Endothelial cell of umbilical vein (primary cell): ENCODE results near the gene RND3. TPM values are rescaled to one million over a fixed set of nuclear protein-coding genes. Genes with fewer than 3 reads are reported as not detected.

ENCODE experiments used
- BruUV-seq: library from RNA; stranded (reverse); fragments of 400-500 nt; replicated peaks from 2 replicates; lab custom pipeline; 2021; lab: Mats Ljungman, UMichigan
- CTCF ChIA-PET: fragments of 300-600, 350-600 bp; sonication (Branson Sonifier 250); formaldehyde crosslinking; loops from one replicate; lab custom pipeline; 2021; ENCODE audit warnings: antibody characterized with exemption, inconsistent platforms; lab: Charles Lee
- POLR2A ChIA-PET: fragments of 300-600, 350-600 bp; sonication (Branson Sonifier 250); formaldehyde crosslinking; loops from one replicate; lab custom pipeline; 2021; ENCODE audit warnings: antibody characterized with exemption, inconsistent platforms; lab: Charles Lee
- DNase-seq: peaks from one replicate; pipeline ENCODE4 v3.0.0-alpha.2; 2011; ENCODE audit warnings: low read depth, low spot score
- FAIRE-seq: peaks from 2 replicates; lab custom pipeline; 2011; peaks lifted over from hg19 to GRCh38; lab: Jason Lieb, UNC
- H2AFZ ChIP-seq: 2 replicates; pipeline ENCODE4 v1.6.0; 2012; ENCODE audit warnings: low read depth, low read length, control low read depth, inconsistent platforms
- H3K27ac ChIP-seq: 2 replicates; pipeline ENCODE4 v1.5.1; 2011; ENCODE audit warnings: low read depth, mild to moderate bottlenecking, control low read depth, low read length, moderate library complexity; ENCODE audit not compliant: insufficient read depth
- H3K27me3 ChIP-seq, 2 experiments: 2 replicates each; pipeline versions ENCODE4 v1.6.0 to v1.6.1; 2011; ENCODE audit warnings: low read length in 2 of 2, mixed read lengths in 1 of 2; ENCODE audit not compliant: control insufficient read depth in 2 of 2, insufficient read depth in 2 of 2
- H3K36me3 ChIP-seq, 2 experiments: 2 replicates in 1 of 2; 3 replicates in 1 of 2; pipeline ENCODE4 v1.5.1; 2011; ENCODE audit warnings: low read length in 2 of 2, mild to moderate bottlenecking in 1 of 2, moderate library complexity in 1 of 2; ENCODE audit not compliant: control insufficient read depth in 2 of 2, insufficient read depth in 2 of 2; ENCODE audit errors: extremely low read depth in 1 of 2
- H3K4me1 ChIP-seq: 3 replicates; pipeline ENCODE4 v1.5.1; 2011; ENCODE audit warnings: mild to moderate bottlenecking, low read length; ENCODE audit not compliant: control insufficient read depth, insufficient read depth; ENCODE audit errors: extremely low read depth
- H3K4me2 ChIP-seq: 2 replicates; pipeline ENCODE4 v1.6.1; 2011; ENCODE audit warnings: low read length, control low read depth, mixed read lengths; ENCODE audit not compliant: insufficient read depth
- H3K4me3 ChIP-seq, 3 experiments: fragments of 200-600 bp in 1 of 3; sonication (generic), shearing (Covaris generic) in 1 of 3; replicated peaks in 1 of 3; 2 replicates each; pipeline ENCODE4 v1.5.1; 2011 to 2016; ENCODE audit warnings: control low read depth in 3 of 3, low read length in 3 of 3, mild to moderate bottlenecking in 2 of 3, inconsistent platforms in 1 of 3, low read depth in 1 of 3, moderate library complexity in 1 of 3; ENCODE audit not compliant: insufficient read depth in 1 of 3
- H3K79me2 ChIP-seq: 2 replicates; pipeline ENCODE4 v1.6.0; 2012; ENCODE audit warnings: low read length, inconsistent platforms; ENCODE audit not compliant: control insufficient read depth, insufficient read depth
- H3K9ac ChIP-seq: replicated peaks from 2 replicates; pipeline ENCODE3; 2011; ENCODE audit warnings: low read length, control low read depth; ENCODE audit not compliant: insufficient read depth; ENCODE audit errors: extremely low read depth
- H3K9me1 ChIP-seq: replicated peaks from 3 replicates; pipeline ENCODE4 v1.6.0; 2011; ENCODE audit warnings: mild to moderate bottlenecking, low read length; ENCODE audit not compliant: control insufficient read depth, insufficient read depth; ENCODE audit errors: extremely low read depth
- H3K9me3 ChIP-seq: replicated peaks from 2 replicates; pipeline ENCODE4 v1.5.1; 2012; ENCODE audit warnings: low read length, inconsistent platforms; ENCODE audit not compliant: control insufficient read depth, insufficient read depth
- H4K20me1 ChIP-seq: replicated peaks from 2 replicates; pipeline ENCODE3; 2011; ENCODE audit warnings: mild to moderate bottlenecking, low read length; ENCODE audit not compliant: control insufficient read depth, insufficient read depth; ENCODE audit errors: extremely low read depth
- EZH2 ChIP-seq: IDR thresholded peaks from 2 replicates; pipeline ENCODE4 v1.6.1; 2012; ENCODE audit warnings: borderline replicate concordance, low read depth, mild to moderate bottlenecking, moderate library complexity, low read length, inconsistent platforms; ENCODE audit not compliant: severe bottlenecking
- FOS ChIP-seq: IDR thresholded peaks from 2 replicates; pipeline ENCODE4 v1.6.1; 2011; ENCODE audit warnings: mild to moderate bottlenecking, low read length, moderate library complexity, borderline replicate concordance; ENCODE audit not compliant: insufficient read depth
- GATA2 ChIP-seq: IDR thresholded peaks from 2 replicates; pipeline ENCODE4 v1.7.0; 2011; ENCODE audit warnings: low read depth, mild to moderate bottlenecking, moderate library complexity, mixed read lengths, low read length; ENCODE audit not compliant: insufficient read length, insufficient read depth
- JUN ChIP-seq: IDR thresholded peaks from 2 replicates; pipeline ENCODE4 v1.6.1; 2011; ENCODE audit warnings: borderline replicate concordance, low read depth; ENCODE audit not compliant: insufficient read length, insufficient read depth
- MYC ChIP-seq: IDR thresholded peaks from one replicate; pipeline ENCODE4 v1.6.1; 2011; ENCODE audit warnings: mild to moderate bottlenecking, low read depth, low read length
- POLR2A ChIP-seq: IDR thresholded peaks from 2 replicates; pipeline ENCODE4 v1.6.1; 2012; ENCODE audit warnings: low read depth, mild to moderate bottlenecking, control low read depth, low read length
- POLR2AphosphoS5 ChIP-seq: IDR thresholded peaks from 2 replicates; pipeline ENCODE4 v1.6.1; 2012; ENCODE audit warnings: low read depth, mild to moderate bottlenecking, control low read depth, low read length, moderate library complexity; ENCODE audit not compliant: insufficient read depth
- dilution Hi-C: fragments of 300-500 bp; cut with MboI; formaldehyde crosslinking; loops from one replicate; pipeline ENCODE4 v1.15.0; 2019; ENCODE audit warnings: low sequenced_read_pairs; ENCODE audit not compliant: extremely low pct_ligation_motif_present
- intact Hi-C: fragments of 100-400 bp; cut with micrococcal nuclease; formaldehyde crosslinking; loops from one replicate; pipeline ENCODE4 v1.10.0; 2022
- polyA plus RNA-seq, 4 experiments: library from polyadenylated mRNA; depleted of rRNA in 3 of 4; stranded (reverse) in 3 of 4; unstranded in 1 of 4; fragments of >200 nt; gene quantifications; 2 replicates each; pipeline versions ENCODE4 v1.2.1 to v1.2.3, GENCODE V29; 2011 to 2012; ENCODE audit warnings: missing spikeins in 1 of 4
- total RNA-seq: library from RNA; stranded (reverse); gene quantifications from 2 replicates; pipeline ENCODE4 v1.2.3, GENCODE V29; 2021
- TF ChIP-seq, protein P1 (sequence below): IDR thresholded peaks from 2 replicates; pipeline ENCODE4 v1.6.1; 2011; ENCODE audit not compliant: insufficient read depth, insufficient read length
- TF ChIP-seq, protein P2 (sequence below), 2 donors: IDR thresholded peaks; 1 replicate in 1 of 2; 2 replicates in 1 of 2; pipeline ENCODE4 v1.5.1; 2011; ENCODE audit warnings: low read length in 2 of 2, mild to moderate bottlenecking in 2 of 2, moderate library complexity in 2 of 2, control low read depth in 1 of 2, inconsistent platforms in 1 of 2, low read depth in 1 of 2; ENCODE audit not compliant: insufficient read depth in 1 of 2; ENCODE audit errors: extremely low read depth in 1 of 2

The RND3 gene
- total and polyA plus RNA-seq, 2 donors (not counting 3 experiments of a cell fraction or from before 2014, with no cell fraction given), result 53.3 to 158 TPM

DNA sequence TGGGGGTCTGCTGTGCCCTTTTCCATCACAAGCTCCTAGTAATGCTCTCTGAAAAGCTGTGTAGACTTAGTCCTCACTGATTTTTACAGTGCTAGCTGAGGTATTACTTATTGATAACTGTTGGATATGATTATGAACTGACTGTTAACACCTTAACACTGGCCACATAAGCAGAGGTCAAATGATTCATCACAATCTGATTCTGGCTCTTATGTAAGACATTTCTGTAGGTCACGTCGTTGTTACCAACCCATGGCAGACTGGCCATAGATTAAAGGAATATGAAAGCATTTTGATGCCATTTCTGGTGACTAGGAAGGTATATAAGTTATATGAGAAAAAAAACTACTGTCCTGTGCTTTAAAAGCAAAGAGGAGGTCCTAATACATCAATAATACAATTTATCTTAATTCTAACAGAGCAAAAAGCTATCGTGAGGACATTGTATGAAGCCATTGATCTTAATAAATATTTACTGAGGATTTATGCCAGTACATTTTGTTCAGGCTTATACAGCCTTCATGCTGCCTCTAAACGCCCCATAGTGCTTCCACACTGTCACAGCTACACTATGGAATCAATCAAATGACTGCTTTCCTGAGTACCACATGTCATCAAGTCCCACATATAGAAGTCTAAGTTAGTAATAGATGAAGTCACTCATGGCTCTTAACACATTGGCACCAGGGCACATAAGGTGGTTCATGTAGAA lies 6.9 kb upstream of the RND3 start:
- DNase-seq, result no peak
- no peak overlapping the region for H3K4me3 ChIP-seq
- no peak overlapping the region for H3K4me2 ChIP-seq
- peaks cover 13% of the 10 kb centered on the region for H3K4me1 ChIP-seq
- no peaks in the 10 kb centered on the region for H3K9me3 ChIP-seq
- H3K79me2 ChIP-seq, result no peaks in the 10 kb centered on the region
- intact Hi-C loops (no loop called here), dilution Hi-C loops (loop anchor here (25.0 kb wide), 1 partner anchor 357 kb away; no protein-coding TSS in a partner anchor)
- ChIA-PET CTCF (interaction anchor here (2.5 kb wide), 1 partner anchor 745 kb away, joined by 8 read pairs; no protein-coding TSS in a partner anchor), POLR2A (no interaction called here)
- H3K27me3 ChIP-seq, result no peaks in the 10 kb centered on the region
- no peak for FAIRE-seq
- no TSS peak for BruUV-seq
- TF ChIP-seq EZH2 (no peak), POLR2AphosphoS5 (no peak), MYC (no peak), GATA2 (no peak), JUN (no peak), FOS (no peak), POLR2A (no peak)
- TF ChIP-seq, protein P1, sequence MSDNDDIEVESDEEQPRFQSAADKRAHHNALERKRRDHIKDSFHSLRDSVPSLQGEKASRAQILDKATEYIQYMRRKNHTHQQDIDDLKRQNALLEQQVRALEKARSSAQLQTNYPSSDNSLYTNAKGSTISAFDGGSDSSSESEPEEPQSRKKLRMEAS, result no peak
- TF ChIP-seq, protein P2, sequence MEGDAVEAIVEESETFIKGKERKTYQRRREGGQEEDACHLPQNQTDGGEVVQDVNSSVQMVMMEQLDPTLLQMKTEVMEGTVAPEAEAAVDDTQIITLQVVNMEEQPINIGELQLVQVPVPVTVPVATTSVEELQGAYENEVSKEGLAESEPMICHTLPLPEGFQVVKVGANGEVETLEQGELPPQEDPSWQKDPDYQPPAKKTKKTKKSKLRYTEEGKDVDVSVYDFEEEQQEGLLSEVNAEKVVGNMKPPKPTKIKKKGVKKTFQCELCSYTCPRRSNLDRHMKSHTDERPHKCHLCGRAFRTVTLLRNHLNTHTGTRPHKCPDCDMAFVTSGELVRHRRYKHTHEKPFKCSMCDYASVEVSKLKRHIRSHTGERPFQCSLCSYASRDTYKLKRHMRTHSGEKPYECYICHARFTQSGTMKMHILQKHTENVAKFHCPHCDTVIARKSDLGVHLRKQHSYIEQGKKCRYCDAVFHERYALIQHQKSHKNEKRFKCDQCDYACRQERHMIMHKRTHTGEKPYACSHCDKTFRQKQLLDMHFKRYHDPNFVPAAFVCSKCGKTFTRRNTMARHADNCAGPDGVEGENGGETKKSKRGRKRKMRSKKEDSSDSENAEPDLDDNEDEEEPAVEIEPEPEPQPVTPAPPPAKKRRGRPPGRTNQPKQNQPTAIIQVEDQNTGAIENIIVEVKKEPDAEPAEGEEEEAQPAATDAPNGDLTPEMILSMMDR (IDR thresholded peaks at IDR 0.05; ENCODE audit: extremely low read depth in 1 of 2, insufficient read depth in 1 of 2, low read depth in 1 of 2, low read length in 2 of 2), result no peak
- H4K20me1 ChIP-seq, result no peaks in the 10 kb centered on the region
- H3K27ac ChIP-seq, result no peak overlapping the region
- no peak overlapping the region for H2AFZ ChIP-seq
- H3K9ac ChIP-seq, result no peak overlapping the region
- no peaks in the 10 kb centered on the region for H3K36me3 ChIP-seq
- no peaks in the 10 kb centered on the region for H3K9me1 ChIP-seq
